Measurements from ENCODE around the gene SH2D7.
"Not testable (repeated sequence)": the region's sequence is repeated elsewhere in the genome, so short reads cannot be mapped to it uniquely, and the experiment has no call there.

Gene SH2D7

GRCh38 chr15:78146425-78147154, 54.2 kb downstream of the SH2D7 start:
- DNase-seq = no peak

- DNase-seq = no peak
Observed at GRCh38 chr15:78147566-78147965, 55.2 kb downstream of the SH2D7 start.

GRCh38 chr15:78148392-78149067, 56.2 kb downstream of the SH2D7 start:
- DNase-seq = no peak

GRCh38 chr15:78149068-78149804, 56.9 kb downstream of the SH2D7 start, which contains the start of gene IDH3A:
Gene IDH3A, plus strand, starts transcription at chr15:78149362. Its CDS starts 42 bp downstream, at chr15:78149404.
- peak; percentile 99 for DNase-seq

- DNase-seq = no peak
Observed at GRCh38 chr15:78149805-78150751, 57.7 kb downstream of the SH2D7 start.

- not testable (repeated sequence) for DNase-seq
Observed at GRCh38 chr15:78151075-78151474, 58.7 kb downstream of the SH2D7 start.

Data from stimulated activated naive CD4-positive, alpha-beta T cell treated with Interleukin-2 at 50 U/mL for 16 hours (primary cell).